ENCODE data around the gene PRSS56. TPM values are rescaled to one million over a fixed set of nuclear protein-coding genes. Genes with fewer than 3 reads are reported as not detected.

Gene PRSS56
- total and polyA plus RNA-seq, 2 of the 8 experiments (the other 6 are each of a cell fraction or from before 2014, with no cell fraction given) = 0.03 TPM; not detected in 1

DNA sequence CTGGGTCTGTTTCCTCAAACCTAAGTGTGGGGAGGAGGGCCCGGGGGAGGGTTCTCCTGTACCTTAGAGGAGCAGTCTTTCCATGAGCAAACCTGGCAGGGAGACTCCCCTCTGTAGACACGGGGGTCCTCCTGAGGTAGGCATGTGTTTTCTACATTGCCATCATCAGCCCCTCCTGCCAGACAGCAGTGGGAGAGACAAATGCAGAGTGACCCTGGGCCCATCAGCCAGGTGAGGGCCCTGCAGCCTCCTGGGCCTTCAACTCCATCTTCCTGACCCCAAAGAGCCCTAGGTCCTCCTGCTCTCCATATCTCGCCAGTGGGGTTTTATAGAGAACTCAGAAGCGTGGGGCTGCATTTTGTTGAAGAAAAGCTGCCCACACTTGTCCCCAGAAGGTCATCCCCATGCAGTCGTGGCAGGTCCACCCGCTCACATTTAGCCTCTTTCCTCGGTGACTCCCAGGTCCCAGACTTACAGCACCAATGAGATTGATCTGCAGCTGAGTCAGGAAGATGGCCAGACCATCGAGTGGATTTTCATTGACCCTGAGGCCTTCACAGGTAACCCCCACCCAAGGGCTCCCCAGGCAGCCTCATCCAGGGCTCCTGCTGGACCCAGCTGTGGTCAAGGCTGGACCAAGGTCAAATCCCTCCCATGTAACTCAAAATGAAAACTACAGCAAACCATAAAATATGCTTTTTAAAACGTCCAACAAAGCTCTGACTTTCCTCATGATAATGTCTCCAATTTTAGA is 21.9 kb downstream of the PRSS56 start (continued):
- TF ChIP-seq PHF8 (conservative IDR thresholded peaks at IDR 0.05; ENCODE audit: low read depth, low read length) (no peak), RXRA (IDR thresholded peaks at IDR 0.05; ENCODE audit: insufficient read depth, low read depth, low read length) (no peak), KDM5A (IDR thresholded peaks at IDR 0.05; ENCODE audit: low read length) (no peak), ZNF274 (IDR thresholded peaks at IDR 0.05; ENCODE audit: borderline replicate concordance, extremely low read depth, low read length) (no peak), POLR2A (IDR thresholded peaks at IDR 0.05; ENCODE audit: control extremely low read depth in 1 of 2, low read depth in 2 of 2, low read length in 2 of 2) (no peak), BRCA1 (IDR thresholded peaks at IDR 0.05; ENCODE audit: low read depth, low read length) (no peak)

Data from H1 (cell line).